Sigmoid colon (tissue), 7 donors: ENCODE data around the gene TFB2M. TPM values are rescaled to one million over a fixed set of nuclear protein-coding genes. Genes with fewer than 3 reads are reported as not detected.
A peak's percentile ranks its signal among the peaks of the same experiment; 100 is the strongest.
"Not testable (repeated sequence)": the region's sequence is repeated elsewhere in the genome, so short reads cannot be mapped to it uniquely, and the experiment has no call there.

Experiments used
- DNase-seq: peaks from one replicate; pipeline ENCODE4 v3.0.0-alpha.2; 2019
- H3K27ac ChIP-seq, 4 donors: fragments of 200-600 bp; sonication (generic); one replicate each; pipeline ENCODE4 v1.5.1; 2016 to 2019; ENCODE audit warnings: mild to moderate bottlenecking in 1 of 4
- H3K27me3 ChIP-seq, 3 donors: fragments of 200-600 bp; sonication (generic); one replicate each; pipeline ENCODE4 v1.5.1; 2019; ENCODE audit warnings: mild to moderate bottlenecking in 1 of 3
- H3K36me3 ChIP-seq, 4 donors: fragments of 200-600 bp; sonication (generic); one replicate each; pipeline ENCODE4 v1.5.1; 2016 to 2019
- H3K4me1 ChIP-seq, 4 donors: fragments of 200-600 bp; sonication (generic); one replicate each; pipeline ENCODE4 v1.5.1; 2017 to 2019
- H3K4me3 ChIP-seq, 4 donors: fragments of 200-600 bp; sonication (generic); one replicate each; pipeline ENCODE4 v1.5.1; 2017 to 2019; ENCODE audit warnings: mild to moderate bottlenecking in 2 of 4, moderate library complexity in 1 of 4
- H3K9me3 ChIP-seq, 4 donors: fragments of 200-600 bp in 3 of 4; sonication (generic) in 3 of 4; one replicate each; pipeline versions ENCODE4 v1.5.1 to v1.6.1; 2013 to 2019
- EP300 ChIP-seq, 4 donors: sonication (generic); formaldehyde crosslinking; IDR thresholded peaks; one replicate each; pipeline ENCODE4 v1.6.1; 2017; ENCODE audit warnings: antibody characterized with exemption in 4 of 4
- POLR2A ChIP-seq, 2 donors: fragments of 450-650 bp; IDR thresholded peaks; one replicate each; pipeline ENCODE4 v1.6.1; 2016; ENCODE audit warnings: antibody characterized with exemption in 2 of 2, mild to moderate bottlenecking in 2 of 2, moderate library complexity in 2 of 2
- POLR2AphosphoS5 ChIP-seq, 4 donors: sonication (generic); formaldehyde crosslinking; IDR thresholded peaks; one replicate each; pipeline ENCODE4 v1.6.1; 2017; ENCODE audit warnings: antibody characterized with exemption in 4 of 4
- WGBS, 2 donors: extraction: QIAGEN DNeasy Blood & Tissue Kit; methylation state at CpG; one replicate each; pipeline ENCODE4 v1.1.7; 2013; 5-methylcytosine and 5-hydroxymethylcytosine counted together
- intact Hi-C: fragments of 100-400 bp; cut with DNase I; formaldehyde crosslinking; loops from one replicate; pipeline ENCODE4 v1.15.1; 2023
- polyA plus RNA-seq, 3 donors: library from polyadenylated mRNA; stranded (reverse); fragments of 200-250 nt; gene quantifications; one replicate each; pipeline ENCODE4 v1.2.3, GENCODE V29; 2013
- total RNA-seq, 4 donors: library from RNA; depleted of rRNA; stranded (reverse); fragments of >200 nt; gene quantifications; one replicate each; pipeline ENCODE4 v1.1.0, GENCODE V29; 2016
- TF ChIP-seq, protein P1 (sequence below), 4 experiments: fragments of 450-650 bp in 3 of 4; fragments of 200-600 bp in 1 of 4; IDR thresholded peaks; one replicate each; pipeline ENCODE4 v1.5.1; 2016 to 2019; ENCODE audit warnings: antibody characterized with exemption in 4 of 4, mild to moderate bottlenecking in 3 of 4, moderate library complexity in 2 of 4
- donor health status: healthy with polysubstance abuse.
- donor health status: Bipolar disorder and iron deficiency.
- donor health status: healthy.

The TFB2M gene
- total and polyA plus RNA-seq, 7 donors = 4.7 to 18.5 (median 12.8) TPM

DNA sequence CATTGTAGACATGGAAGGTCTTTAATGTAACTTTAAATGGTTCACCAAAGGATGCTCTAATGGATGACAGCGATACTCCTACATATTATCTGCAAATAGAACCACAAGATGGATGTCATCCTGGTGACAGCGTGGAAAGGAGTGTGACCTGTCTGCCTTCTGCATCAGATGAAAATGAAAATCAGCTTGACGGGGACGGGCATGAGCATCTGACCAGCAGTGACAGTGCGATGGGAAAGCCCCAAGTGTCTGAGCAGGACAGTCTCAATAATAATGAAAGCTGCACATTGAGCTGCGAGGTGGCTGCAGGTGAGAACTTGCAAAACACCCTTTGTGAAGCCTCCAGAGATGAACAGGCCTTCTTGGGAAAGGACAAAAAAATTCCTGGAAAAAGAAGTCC is 25.4 kb upstream of the TFB2M start:
- Histone ChIP-seq H3K9me3 (no peaks in the 10 kb centered on the region), H3K27me3 (no peaks in the 10 kb centered on the region), H3K27ac (no peak overlapping the region), H3K4me3 (no peak overlapping the region), H3K4me1 (peaks cover 0 to 60% (median 41%) of the 10 kb centered on the region in 4 donors), H3K36me3 (peaks cover 0 to 18% (median 0%) of the 10 kb centered on the region in 4 donors)
- WGBS, 2 donors = 77 to 86% methylated on average over 6 of the region's 6 CpGs
- intact Hi-C loops = no loop called here
- no peak for DNase-seq
- TF ChIP-seq POLR2AphosphoS5 (IDR thresholded peaks at IDR 0.05) = no peak
- TF ChIP-seq POLR2A (IDR thresholded peaks at IDR 0.05) = no peak
- no peak for TF ChIP-seq EP300 (IDR thresholded peaks at IDR 0.05)
- TF ChIP-seq, protein P1, sequence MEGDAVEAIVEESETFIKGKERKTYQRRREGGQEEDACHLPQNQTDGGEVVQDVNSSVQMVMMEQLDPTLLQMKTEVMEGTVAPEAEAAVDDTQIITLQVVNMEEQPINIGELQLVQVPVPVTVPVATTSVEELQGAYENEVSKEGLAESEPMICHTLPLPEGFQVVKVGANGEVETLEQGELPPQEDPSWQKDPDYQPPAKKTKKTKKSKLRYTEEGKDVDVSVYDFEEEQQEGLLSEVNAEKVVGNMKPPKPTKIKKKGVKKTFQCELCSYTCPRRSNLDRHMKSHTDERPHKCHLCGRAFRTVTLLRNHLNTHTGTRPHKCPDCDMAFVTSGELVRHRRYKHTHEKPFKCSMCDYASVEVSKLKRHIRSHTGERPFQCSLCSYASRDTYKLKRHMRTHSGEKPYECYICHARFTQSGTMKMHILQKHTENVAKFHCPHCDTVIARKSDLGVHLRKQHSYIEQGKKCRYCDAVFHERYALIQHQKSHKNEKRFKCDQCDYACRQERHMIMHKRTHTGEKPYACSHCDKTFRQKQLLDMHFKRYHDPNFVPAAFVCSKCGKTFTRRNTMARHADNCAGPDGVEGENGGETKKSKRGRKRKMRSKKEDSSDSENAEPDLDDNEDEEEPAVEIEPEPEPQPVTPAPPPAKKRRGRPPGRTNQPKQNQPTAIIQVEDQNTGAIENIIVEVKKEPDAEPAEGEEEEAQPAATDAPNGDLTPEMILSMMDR (IDR thresholded peaks at IDR 0.05) = no peak

DNA sequence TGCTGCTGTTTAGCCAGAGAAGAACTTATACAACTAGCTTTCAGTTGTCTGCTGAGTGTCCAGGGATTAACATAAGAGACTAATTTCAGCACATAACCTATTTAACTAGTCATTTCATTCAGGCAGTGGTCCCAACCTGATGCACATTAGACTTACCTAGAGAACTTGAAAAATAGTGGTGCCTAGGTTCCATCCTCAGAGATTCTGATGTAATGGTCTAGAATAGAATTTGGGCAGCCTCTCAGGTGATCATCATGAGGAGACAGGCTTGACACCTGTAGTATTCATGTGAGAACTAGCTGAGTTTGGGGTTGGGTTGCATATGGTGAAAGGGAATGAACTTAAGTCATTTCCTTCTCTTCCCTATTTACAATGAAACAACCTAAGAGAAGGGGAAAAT is 25.0 kb upstream of the TFB2M start:
- peaks cover 0 to 18% (median 0%) of the 10 kb centered on the region in 4 donors for H3K36me3 ChIP-seq
- H3K4me3 ChIP-seq = no peak overlapping the region
- DNase-seq = no peak
- TF ChIP-seq POLR2AphosphoS5 (IDR thresholded peaks at IDR 0.05) (no peak), POLR2A (IDR thresholded peaks at IDR 0.05) (no peak), EP300 (IDR thresholded peaks at IDR 0.05) (no peak)
- TF ChIP-seq, protein P1 (IDR thresholded peaks at IDR 0.05) = no peak
- intact Hi-C loops = no loop called here
- no peak overlapping the region for H3K27ac ChIP-seq
- peaks cover 0 to 58% (median 39%) of the 10 kb centered on the region in 4 donors for H3K4me1 ChIP-seq
- H3K9me3 ChIP-seq = no peaks in the 10 kb centered on the region
- no peaks in the 10 kb centered on the region for H3K27me3 ChIP-seq

DNA sequence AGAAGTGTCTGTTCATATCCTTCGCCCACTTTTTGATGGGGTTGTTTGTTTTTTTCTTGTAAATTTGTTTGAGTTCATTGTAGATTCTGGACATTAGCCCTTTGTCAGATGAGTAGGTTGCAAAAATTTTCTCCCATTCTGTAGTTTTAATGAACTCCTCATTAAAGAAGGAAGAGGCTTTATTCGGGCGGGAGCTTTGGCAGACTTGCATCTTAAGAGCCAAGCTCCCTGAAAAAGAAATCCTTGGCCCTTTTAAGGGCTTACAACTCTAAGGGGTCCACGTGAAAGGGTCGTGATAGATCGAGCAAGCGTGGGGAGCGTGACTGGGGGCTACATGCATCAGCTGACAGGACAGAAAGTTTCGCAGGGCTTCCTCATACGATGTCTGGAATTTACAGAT is 23.9 kb upstream of the TFB2M start:
- H3K27me3 ChIP-seq, H3K9me3 ChIP-seq, H3K27ac ChIP-seq, H3K4me3 ChIP-seq, intact Hi-C loops, DNase-seq: not testable (repeated sequence)
- peaks cover 0 to 54% (median 37%) of the 10 kb centered on the region in 4 donors for H3K4me1 ChIP-seq
- 98% methylated on average over 9 of the region's 10 CpGs for WGBS, 2 donors
- H3K36me3 ChIP-seq = peaks cover 0 to 18% (median 0%) of the 10 kb centered on the region in 4 donors

DNA sequence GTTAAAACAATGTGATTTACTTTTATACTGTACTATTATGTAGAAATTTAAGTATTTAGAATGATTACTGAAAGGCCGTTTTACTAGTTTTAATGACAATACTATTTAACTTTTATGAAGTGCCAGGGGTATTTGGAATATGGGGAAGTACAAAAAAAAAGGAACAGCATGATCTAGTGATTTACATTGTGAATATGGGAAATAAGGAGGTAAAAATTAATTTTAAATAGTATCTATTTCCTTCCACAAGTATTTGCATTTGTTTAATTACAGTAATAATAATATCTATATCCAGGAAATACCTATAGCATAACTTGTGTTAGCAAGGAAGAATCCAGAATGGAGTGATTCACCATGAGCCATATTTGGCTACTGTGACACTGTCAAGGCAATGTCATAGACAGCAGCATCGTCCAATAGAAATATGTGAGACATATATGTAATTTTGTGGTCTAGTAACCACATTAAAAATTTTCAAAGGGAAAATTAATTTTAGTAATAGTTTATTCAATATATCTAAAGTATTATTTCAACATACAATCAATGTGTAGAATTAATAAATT is 22.2 kb upstream of the TFB2M start:
- H3K27me3 ChIP-seq = no peaks in the 10 kb centered on the region
- H3K27ac ChIP-seq = peak overlapping the region; percentile 65 to 78 (median 70)
- TF ChIP-seq POLR2AphosphoS5 (IDR thresholded peaks at IDR 0.05) = peak in 1 of 4 donors; percentile 13
- no peak for TF ChIP-seq POLR2A (IDR thresholded peaks at IDR 0.05)
- H3K36me3 ChIP-seq = peaks cover 0 to 11% (median 0%) of the 10 kb centered on the region in 4 donors
- DNase-seq = no peak
- H3K4me3 ChIP-seq = no peak overlapping the region
- H3K9me3 ChIP-seq = no peaks in the 10 kb centered on the region
- WGBS, 2 donors = 64 to 66% methylated on average over 2 of the region's 2 CpGs
- intact Hi-C loops = no loop called here
- H3K4me1 ChIP-seq = peaks cover 0 to 65% (median 48%) of the 10 kb centered on the region in 4 donors

DNA sequence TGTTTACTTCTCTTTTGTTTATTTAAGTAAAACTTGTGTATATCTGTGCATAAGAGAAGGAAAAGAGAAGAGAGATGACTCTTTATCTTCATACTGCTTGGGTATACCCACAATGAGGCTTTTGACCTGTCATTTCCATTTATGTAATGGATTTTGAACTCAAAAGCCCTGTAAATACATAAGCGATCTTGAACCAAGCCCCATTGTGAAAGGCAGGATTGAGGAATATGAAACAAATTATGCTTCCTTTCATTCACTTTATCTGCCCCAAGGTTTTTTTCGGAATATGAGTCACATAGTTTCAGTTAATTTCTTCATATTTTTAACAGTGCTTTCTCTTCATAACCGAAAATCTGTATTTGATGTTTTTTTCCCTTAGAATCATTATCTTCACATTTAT is 21.5 kb upstream of the TFB2M start:
- no peak for TF ChIP-seq POLR2AphosphoS5 (IDR thresholded peaks at IDR 0.05)
- TF ChIP-seq EP300 (IDR thresholded peaks at IDR 0.05) = no peak
- TF ChIP-seq, protein P1 (IDR thresholded peaks at IDR 0.05) = no peak
- no peak for TF ChIP-seq POLR2A (IDR thresholded peaks at IDR 0.05)
- WGBS, 2 donors = 27 to 36% methylated on average over 3 of the region's 3 CpGs
- peak overlapping the region; percentile 65 to 78 (median 70) for H3K27ac ChIP-seq
- H3K4me3 ChIP-seq = no peak overlapping the region
- intact Hi-C loops = no loop called here
- H3K36me3 ChIP-seq = peaks cover 0 to 11% (median 0%) of the 10 kb centered on the region in 4 donors
- no peaks in the 10 kb centered on the region for H3K27me3 ChIP-seq
- no peak for DNase-seq
- peaks cover 0 to 66% (median 50%) of the 10 kb centered on the region in 4 donors for H3K4me1 ChIP-seq
- H3K9me3 ChIP-seq = no peaks in the 10 kb centered on the region

DNA sequence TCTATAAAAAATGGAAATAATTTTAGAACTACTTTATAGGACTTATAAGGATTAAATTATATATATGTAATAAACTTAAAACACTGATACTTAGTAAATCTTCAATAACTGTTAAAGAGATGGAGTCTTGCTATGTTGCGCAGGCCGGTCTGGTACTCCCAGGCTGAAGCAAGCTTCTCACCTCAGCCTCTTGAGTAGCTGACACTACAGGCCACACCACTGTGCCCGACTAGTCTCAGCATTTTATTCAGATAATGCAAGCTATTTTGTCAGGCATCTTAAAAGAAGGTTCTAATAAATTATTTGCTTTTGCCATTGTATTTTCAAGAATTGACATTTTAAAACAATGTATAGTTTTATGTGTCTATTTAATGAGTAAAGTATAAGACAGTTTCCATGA is 21.0 kb upstream of the TFB2M start:
- H3K36me3 ChIP-seq = peaks cover 0 to 7% (median 0%) of the 10 kb centered on the region in 4 donors
- no peak for DNase-seq
- no peak for TF ChIP-seq POLR2A (IDR thresholded peaks at IDR 0.05)
- TF ChIP-seq POLR2AphosphoS5 (IDR thresholded peaks at IDR 0.05) = no peak
- TF ChIP-seq, protein P1 (IDR thresholded peaks at IDR 0.05) = no peak
- TF ChIP-seq EP300 (IDR thresholded peaks at IDR 0.05) = no peak
- 85 to 90% methylated on average over 3 of the region's 3 CpGs for WGBS, 2 donors
- H3K4me3 ChIP-seq = no peak overlapping the region
- intact Hi-C loops = no loop called here
- H3K27me3 ChIP-seq = no peaks in the 10 kb centered on the region
- peak overlapping the region; percentile 65 to 78 (median 70) for H3K27ac ChIP-seq
- H3K9me3 ChIP-seq = no peaks in the 10 kb centered on the region
- H3K4me1 ChIP-seq = peaks cover 0 to 66% (median 51%) of the 10 kb centered on the region in 4 donors
